HEK293 (cell line): ENCODE results near the gene PCLO.

ENCODE experiments used
- ZNF157 ChIP-seq: fragments of 450-650 bp; formaldehyde crosslinking; IDR thresholded peaks from 2 replicates; pipeline ENCODE4 v1.5.1; 2016; ENCODE audit warnings: missing biosample characterization, missing genetic modification characterization
- ZNF24 ChIP-seq: fragments of 450-650 bp; formaldehyde crosslinking; IDR thresholded peaks from 2 replicates; pipeline ENCODE4 v1.5.1; 2016; ENCODE audit warnings: missing biosample characterization, missing genetic modification characterization
- ZNF391 ChIP-seq: fragments of 450-650 bp; formaldehyde crosslinking; IDR thresholded peaks from 2 replicates; pipeline ENCODE4 v1.5.1; 2016; ENCODE audit warnings: low read depth, missing biosample characterization, missing genetic modification characterization, borderline replicate concordance
- ZNF830 ChIP-seq: fragments of 450-650 bp; IDR thresholded peaks from 2 replicates; pipeline ENCODE4 v1.5.0; 2018; ENCODE audit warnings: missing biosample characterization, missing genetic modification characterization, low read depth, mild to moderate bottlenecking, moderate library complexity
- ZNF843 ChIP-seq: fragments of 450-650 bp; formaldehyde crosslinking; IDR thresholded peaks from 2 replicates; pipeline ENCODE4 v1.5.1; 2016; ENCODE audit warnings: missing biosample characterization, missing genetic modification characterization
- TF ChIP-seq, protein P1 (sequence below): fragments of 450-650 bp; formaldehyde crosslinking; IDR thresholded peaks from 2 replicates; pipeline ENCODE4 v1.5.1; 2016; ENCODE audit warnings: missing biosample characterization, missing genetic modification characterization
- TF ChIP-seq, protein P2 (sequence below): fragments of 450-650 bp; formaldehyde crosslinking; IDR thresholded peaks from 2 replicates; pipeline ENCODE4 v1.5.1; 2016; ENCODE audit warnings: missing biosample characterization, missing genetic modification characterization
- TF ChIP-seq, protein P3 (sequence below): fragments of 450-650 bp; formaldehyde crosslinking; IDR thresholded peaks from 2 replicates; pipeline ENCODE4 v1.5.1; 2016; ENCODE audit warnings: missing biosample characterization, missing genetic modification characterization
- TF ChIP-seq, protein P4 (sequence below): fragments of 450-650 bp; formaldehyde crosslinking; IDR thresholded peaks from 2 replicates; pipeline ENCODE4 v1.5.1; 2016; ENCODE audit warnings: missing biosample characterization, missing genetic modification characterization

DNA sequence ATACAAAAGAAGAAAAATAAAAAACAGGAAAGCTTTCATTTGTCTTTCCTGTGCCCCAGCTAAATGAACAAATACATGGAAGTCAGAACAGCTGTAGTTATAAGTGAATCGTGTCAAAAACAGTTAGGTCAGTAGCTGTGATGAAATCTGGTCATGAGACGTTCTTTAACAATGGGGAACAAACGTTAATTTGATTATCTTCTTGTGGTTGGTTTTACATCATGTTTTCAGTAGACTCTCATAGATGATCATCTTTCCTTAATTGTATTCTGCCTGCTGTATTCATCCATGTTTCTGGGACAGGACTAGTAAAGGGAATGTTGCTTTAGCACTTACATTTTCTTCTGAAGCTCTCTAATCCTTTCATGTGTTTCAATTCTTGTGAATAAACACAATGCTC is 97.0 kb downstream of the PCLO start:
- TF ChIP-seq ZNF830 (tag by site-specific recombination) (no peak), ZNF843 (no peak), ZNF24 (no peak), ZNF157 (no peak), ZNF391 (tag by site-specific recombination) (no peak)
- TF ChIP-seq, protein P1, sequence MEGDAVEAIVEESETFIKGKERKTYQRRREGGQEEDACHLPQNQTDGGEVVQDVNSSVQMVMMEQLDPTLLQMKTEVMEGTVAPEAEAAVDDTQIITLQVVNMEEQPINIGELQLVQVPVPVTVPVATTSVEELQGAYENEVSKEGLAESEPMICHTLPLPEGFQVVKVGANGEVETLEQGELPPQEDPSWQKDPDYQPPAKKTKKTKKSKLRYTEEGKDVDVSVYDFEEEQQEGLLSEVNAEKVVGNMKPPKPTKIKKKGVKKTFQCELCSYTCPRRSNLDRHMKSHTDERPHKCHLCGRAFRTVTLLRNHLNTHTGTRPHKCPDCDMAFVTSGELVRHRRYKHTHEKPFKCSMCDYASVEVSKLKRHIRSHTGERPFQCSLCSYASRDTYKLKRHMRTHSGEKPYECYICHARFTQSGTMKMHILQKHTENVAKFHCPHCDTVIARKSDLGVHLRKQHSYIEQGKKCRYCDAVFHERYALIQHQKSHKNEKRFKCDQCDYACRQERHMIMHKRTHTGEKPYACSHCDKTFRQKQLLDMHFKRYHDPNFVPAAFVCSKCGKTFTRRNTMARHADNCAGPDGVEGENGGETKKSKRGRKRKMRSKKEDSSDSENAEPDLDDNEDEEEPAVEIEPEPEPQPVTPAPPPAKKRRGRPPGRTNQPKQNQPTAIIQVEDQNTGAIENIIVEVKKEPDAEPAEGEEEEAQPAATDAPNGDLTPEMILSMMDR (tag by site-specific recombination), result no peak
- TF ChIP-seq, protein P2, sequence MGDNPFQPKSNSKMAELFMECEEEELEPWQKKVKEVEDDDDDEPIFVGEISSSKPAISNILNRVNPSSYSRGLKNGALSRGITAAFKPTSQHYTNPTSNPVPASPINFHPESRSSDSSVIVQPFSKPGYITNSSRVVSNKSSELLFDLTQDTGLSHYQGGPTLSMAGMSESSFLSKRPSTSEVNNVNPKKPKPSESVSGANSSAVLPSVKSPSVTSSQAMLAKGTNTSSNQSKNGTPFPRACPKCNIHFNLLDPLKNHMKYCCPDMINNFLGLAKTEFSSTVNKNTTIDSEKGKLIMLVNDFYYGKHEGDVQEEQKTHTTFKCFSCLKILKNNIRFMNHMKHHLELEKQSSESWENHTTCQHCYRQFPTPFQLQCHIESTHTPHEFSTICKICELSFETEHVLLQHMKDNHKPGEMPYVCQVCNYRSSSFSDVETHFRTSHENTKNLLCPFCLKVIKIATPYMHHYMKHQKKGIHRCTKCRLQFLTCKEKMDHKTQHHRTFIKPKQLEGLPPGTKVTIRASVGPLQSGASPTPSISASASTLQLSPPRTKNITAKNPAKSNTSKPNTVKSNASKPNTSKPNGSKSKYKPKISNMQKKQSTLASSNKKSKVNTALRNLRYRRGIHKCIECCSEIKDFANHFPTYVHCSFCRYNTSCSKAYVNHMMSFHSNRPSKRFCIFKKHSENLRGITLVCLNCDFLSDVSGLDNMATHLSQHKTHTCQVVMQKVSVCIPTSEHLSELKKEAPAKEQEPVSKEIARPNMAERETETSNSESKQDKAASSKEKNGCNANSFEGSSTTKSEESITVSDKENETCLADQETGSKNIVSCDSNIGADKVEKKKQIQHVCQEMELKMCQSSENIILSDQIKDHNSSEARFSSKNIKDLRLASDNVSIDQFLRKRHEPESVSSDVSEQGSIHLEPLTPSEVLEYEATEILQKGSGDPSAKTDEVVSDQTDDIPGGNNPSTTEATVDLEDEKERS (tag by site-specific recombination), result no peak
- TF ChIP-seq, protein P3, sequence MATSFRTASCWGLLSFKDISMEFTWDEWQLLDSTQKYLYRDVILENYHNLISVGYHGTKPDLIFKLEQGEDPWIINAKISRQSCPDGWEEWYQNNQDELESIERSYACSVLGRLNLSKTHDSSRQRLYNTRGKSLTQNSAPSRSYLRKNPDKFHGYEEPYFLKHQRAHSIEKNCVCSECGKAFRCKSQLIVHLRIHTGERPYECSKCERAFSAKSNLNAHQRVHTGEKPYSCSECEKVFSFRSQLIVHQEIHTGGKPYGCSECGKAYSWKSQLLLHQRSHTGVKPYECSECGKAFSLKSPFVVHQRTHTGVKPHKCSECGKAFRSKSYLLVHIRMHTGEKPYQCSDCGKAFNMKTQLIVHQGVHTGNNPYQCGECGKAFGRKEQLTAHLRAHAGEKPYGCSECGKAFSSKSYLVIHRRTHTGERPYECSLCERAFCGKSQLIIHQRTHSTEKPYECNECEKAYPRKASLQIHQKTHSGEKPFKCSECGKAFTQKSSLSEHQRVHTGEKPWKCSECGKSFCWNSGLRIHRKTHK, result no peak
- TF ChIP-seq, protein P4, sequence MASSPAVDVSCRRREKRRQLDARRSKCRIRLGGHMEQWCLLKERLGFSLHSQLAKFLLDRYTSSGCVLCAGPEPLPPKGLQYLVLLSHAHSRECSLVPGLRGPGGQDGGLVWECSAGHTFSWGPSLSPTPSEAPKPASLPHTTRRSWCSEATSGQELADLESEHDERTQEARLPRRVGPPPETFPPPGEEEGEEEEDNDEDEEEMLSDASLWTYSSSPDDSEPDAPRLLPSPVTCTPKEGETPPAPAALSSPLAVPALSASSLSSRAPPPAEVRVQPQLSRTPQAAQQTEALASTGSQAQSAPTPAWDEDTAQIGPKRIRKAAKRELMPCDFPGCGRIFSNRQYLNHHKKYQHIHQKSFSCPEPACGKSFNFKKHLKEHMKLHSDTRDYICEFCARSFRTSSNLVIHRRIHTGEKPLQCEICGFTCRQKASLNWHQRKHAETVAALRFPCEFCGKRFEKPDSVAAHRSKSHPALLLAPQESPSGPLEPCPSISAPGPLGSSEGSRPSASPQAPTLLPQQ, result no peak
